ENCODE results near the gene SPINK6. TPM values are rescaled to one million over a fixed set of nuclear protein-coding genes. Genes with fewer than 3 reads are reported as not detected.

SPINK6 gene
- total and polyA plus RNA-seq, 2 of the 4 experiments (the other 2 are of a cell fraction), result not detected

DNA sequence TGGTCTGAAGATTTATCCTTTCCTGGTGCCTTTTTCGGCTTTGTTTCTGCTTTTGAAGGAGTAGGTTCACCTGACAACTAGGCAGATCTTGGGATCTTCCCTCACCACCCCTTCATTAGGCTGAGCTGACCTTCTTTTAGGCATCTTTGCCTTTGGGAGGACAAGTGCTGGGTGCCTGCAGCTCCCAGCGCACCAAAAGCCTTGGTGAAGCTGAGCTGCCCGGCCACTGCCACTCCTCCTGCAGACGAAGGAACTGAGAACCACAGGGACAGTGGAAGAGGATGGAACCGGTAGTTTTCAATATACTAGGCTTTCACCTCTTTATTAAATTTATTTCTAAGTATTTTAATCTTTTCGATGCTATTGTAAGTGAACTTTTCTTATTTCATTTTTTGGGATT is 18.7 kb downstream of the SPINK6 start:
- Histone ChIP-seq H3K9me3 (ENCODE audit: control insufficient read depth, insufficient read depth, low read length) (no peaks in the 10 kb centered on the region), H3K4me3 (ENCODE audit: insufficient read depth, low read depth, low read length) (no peak overlapping the region), H3K56ac (ENCODE audit: extremely low read depth, insufficient read depth, low read length) (no peak overlapping the region), H4K91ac (ENCODE audit: insufficient read depth, low read depth, low read length) (no peak overlapping the region), H2BK15ac (ENCODE audit: low read depth, low read length) (no peak overlapping the region), H3K23ac (ENCODE audit: low read depth, low read length) (no peak overlapping the region), H2AK9ac (replicated peaks; ENCODE audit: low read depth, low read length, poor library complexity) (no peak overlapping the region), H3K18ac (ENCODE audit: low read depth, low read length) (no peak overlapping the region), H2BK120ac (ENCODE audit: low read depth, low read length) (no peak overlapping the region), H3K9ac (ENCODE audit: low read depth, low read length) (no peak overlapping the region), H4K8ac (ENCODE audit: low read depth in 2 of 2, low read length in 2 of 2) (no peak overlapping the region), H2BK5ac (ENCODE audit: low read depth, low read length, poor library complexity, severe bottlenecking) (no peak overlapping the region), H2AK5ac (ENCODE audit: low read depth, low read length) (no peak overlapping the region), H3K79me1 (ENCODE audit: low read depth in 1 of 2, low read length in 2 of 2) (no peaks in the 10 kb centered on the region), H2AFZ (replicated peaks; ENCODE audit: low read length, poor library complexity) (no peak overlapping the region), H3K4me2 (ENCODE audit: low read depth, low read length) (no peak overlapping the region), H3K4me1 (ENCODE audit: control insufficient read depth, insufficient read depth, low read length) (no peaks in the 10 kb centered on the region), H3K4ac (ENCODE audit: low read depth, low read length) (no peak overlapping the region), H3K14ac (replicated peaks; ENCODE audit: low read depth, low read length) (no peak overlapping the region), H2BK20ac (ENCODE audit: low read depth, low read length) (no peak overlapping the region), H3K9me1 (ENCODE audit: insufficient read depth, low read length) (no peaks in the 10 kb centered on the region), H3K27ac (ENCODE audit: insufficient read depth, low read length) (no peak overlapping the region), H3K27me3 (ENCODE audit: control insufficient read depth, insufficient read depth, low read length) (no peaks in the 10 kb centered on the region), H3K36me3 (ENCODE audit: control insufficient read depth, insufficient read depth, low read length) (no peaks in the 10 kb centered on the region), H4K5ac (ENCODE audit: low read depth, low read length) (no peak overlapping the region), H4K20me1 (ENCODE audit: insufficient read depth, low read length) (no peaks in the 10 kb centered on the region)
- no peak for ATAC-seq (ENCODE audit: low read depth)
- ChIA-PET POLR2A (ENCODE audit: unreplicated experiment) (no interaction called here), CTCF (interaction anchor here (0.7 to 0.9 kb wide), 2 partner anchors 9 to 1292 kb away, joined by 3 read pairs; no protein-coding TSS in a partner anchor)
- intact Hi-C loops (cut with micrococcal nuclease), result loop anchor here (5.0 kb wide), 1 partner anchor 116 kb away; the partner anchor contains the start of gene SPINK9
- WGBS, 2 experiments (ENCODE audit: extremely low coverage in 2 of 2, insufficient read length in 1 of 2), result no CpG with 5 or more reads among the region's 6 CpGs
- TF ChIP-seq FOS (IDR thresholded peaks at IDR 0.05; ENCODE audit: low read depth, low read length), result no peak
- TF ChIP-seq CHD1 (IDR thresholded peaks at IDR 0.05; ENCODE audit: low read depth, low read length), result no peak
- TF ChIP-seq CEBPB (IDR thresholded peaks at IDR 0.05; ENCODE audit: low read depth, low read length), result no peak
- TF ChIP-seq MAFK (IDR thresholded peaks at IDR 0.05; ENCODE audit: low read depth, low read length), result no peak
- TF ChIP-seq MXI1 (IDR thresholded peaks at IDR 0.05; ENCODE audit: borderline replicate concordance, low read depth, low read length), result no peak
- no peak for TF ChIP-seq POLR2A (IDR thresholded peaks at IDR 0.05; ENCODE audit: low read depth, low read length)
- no peak for TF ChIP-seq RCOR1 (IDR thresholded peaks at IDR 0.05; ENCODE audit: insufficient replicate concordance, low read length)
- no peak for TF ChIP-seq RAD21 (IDR thresholded peaks at IDR 0.05; ENCODE audit: low read length)
- TF ChIP-seq NFE2L2 (IDR thresholded peaks at IDR 0.05; ENCODE audit: low read depth, low read length), result no peak
- TF ChIP-seq RFX5 (IDR thresholded peaks at IDR 0.05; ENCODE audit: low read depth, low read length), result no peak
- TF ChIP-seq BHLHE40 (IDR thresholded peaks at IDR 0.05; ENCODE audit: low read depth, low read length), result no peak
- TF ChIP-seq, protein P1, sequence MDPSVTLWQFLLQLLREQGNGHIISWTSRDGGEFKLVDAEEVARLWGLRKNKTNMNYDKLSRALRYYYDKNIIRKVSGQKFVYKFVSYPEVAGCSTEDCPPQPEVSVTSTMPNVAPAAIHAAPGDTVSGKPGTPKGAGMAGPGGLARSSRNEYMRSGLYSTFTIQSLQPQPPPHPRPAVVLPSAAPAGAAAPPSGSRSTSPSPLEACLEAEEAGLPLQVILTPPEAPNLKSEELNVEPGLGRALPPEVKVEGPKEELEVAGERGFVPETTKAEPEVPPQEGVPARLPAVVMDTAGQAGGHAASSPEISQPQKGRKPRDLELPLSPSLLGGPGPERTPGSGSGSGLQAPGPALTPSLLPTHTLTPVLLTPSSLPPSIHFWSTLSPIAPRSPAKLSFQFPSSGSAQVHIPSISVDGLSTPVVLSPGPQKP (IDR thresholded peaks at IDR 0.05; ENCODE audit: borderline replicate concordance, low read depth, low read length), result no peak
- no peak for TF ChIP-seq SMC3 (IDR thresholded peaks at IDR 0.05; ENCODE audit: low read depth, low read length)
- TF ChIP-seq, protein P2, sequence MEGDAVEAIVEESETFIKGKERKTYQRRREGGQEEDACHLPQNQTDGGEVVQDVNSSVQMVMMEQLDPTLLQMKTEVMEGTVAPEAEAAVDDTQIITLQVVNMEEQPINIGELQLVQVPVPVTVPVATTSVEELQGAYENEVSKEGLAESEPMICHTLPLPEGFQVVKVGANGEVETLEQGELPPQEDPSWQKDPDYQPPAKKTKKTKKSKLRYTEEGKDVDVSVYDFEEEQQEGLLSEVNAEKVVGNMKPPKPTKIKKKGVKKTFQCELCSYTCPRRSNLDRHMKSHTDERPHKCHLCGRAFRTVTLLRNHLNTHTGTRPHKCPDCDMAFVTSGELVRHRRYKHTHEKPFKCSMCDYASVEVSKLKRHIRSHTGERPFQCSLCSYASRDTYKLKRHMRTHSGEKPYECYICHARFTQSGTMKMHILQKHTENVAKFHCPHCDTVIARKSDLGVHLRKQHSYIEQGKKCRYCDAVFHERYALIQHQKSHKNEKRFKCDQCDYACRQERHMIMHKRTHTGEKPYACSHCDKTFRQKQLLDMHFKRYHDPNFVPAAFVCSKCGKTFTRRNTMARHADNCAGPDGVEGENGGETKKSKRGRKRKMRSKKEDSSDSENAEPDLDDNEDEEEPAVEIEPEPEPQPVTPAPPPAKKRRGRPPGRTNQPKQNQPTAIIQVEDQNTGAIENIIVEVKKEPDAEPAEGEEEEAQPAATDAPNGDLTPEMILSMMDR (conservative IDR thresholded peaks at IDR 0.05; ENCODE audit: low read depth, low read length), result no peak
- no peak for TF ChIP-seq MAZ (IDR thresholded peaks at IDR 0.05; ENCODE audit: borderline replicate concordance, low read depth, low read length)
- TF ChIP-seq, protein P3, sequence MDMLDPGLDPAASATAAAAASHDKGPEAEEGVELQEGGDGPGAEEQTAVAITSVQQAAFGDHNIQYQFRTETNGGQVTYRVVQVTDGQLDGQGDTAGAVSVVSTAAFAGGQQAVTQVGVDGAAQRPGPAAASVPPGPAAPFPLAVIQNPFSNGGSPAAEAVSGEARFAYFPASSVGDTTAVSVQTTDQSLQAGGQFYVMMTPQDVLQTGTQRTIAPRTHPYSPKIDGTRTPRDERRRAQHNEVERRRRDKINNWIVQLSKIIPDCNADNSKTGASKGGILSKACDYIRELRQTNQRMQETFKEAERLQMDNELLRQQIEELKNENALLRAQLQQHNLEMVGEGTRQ (IDR thresholded peaks at IDR 0.05; ENCODE audit: low read depth, low read length), result no peak
- dilution Hi-C loops (cut with HindIII; ENCODE audit: low sequenced_read_pairs, unreplicated experiment), result no loop called here
- no TSS peak for BruUV-seq (replicated peaks)
- in situ Hi-C loops (cut with MboI; ENCODE audit: low sequenced_read_pairs), result no loop called here
- no peak for DNase-seq

Data from IMR-90 (cell line).